GM12872 (cell line): Measurements from ENCODE around the gene INO80.

Experiments
- TF ChIP-seq, protein P1 (sequence below): IDR thresholded peaks from 3 replicates; pipeline ENCODE4 v1.5.1; 2011; ENCODE audit warnings: low read depth, mild to moderate bottlenecking, low read length, moderate library complexity; ENCODE audit not compliant: insufficient read depth

Gene INO80

DNA sequence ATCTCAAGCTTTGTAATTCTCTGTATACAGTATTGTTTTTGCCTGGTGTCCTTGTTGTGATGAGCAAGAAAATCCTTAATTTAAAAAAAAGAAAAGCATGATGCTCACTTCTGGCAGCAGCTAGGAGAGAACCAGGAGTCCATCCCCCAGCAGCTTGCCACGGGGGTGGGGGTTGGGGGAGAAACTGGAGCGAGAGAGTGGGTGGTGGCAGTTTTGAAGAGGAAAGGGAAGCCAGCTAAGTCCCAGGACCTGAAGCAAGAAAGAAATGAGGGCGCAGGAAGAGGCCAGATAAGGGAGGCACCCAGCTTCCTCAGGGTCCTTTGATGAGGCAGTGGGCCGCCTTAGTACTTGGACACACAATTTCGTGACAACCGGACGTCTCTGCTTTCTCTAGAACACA lies 139.3 kb downstream of the INO80 start:
- TF ChIP-seq, protein P1, sequence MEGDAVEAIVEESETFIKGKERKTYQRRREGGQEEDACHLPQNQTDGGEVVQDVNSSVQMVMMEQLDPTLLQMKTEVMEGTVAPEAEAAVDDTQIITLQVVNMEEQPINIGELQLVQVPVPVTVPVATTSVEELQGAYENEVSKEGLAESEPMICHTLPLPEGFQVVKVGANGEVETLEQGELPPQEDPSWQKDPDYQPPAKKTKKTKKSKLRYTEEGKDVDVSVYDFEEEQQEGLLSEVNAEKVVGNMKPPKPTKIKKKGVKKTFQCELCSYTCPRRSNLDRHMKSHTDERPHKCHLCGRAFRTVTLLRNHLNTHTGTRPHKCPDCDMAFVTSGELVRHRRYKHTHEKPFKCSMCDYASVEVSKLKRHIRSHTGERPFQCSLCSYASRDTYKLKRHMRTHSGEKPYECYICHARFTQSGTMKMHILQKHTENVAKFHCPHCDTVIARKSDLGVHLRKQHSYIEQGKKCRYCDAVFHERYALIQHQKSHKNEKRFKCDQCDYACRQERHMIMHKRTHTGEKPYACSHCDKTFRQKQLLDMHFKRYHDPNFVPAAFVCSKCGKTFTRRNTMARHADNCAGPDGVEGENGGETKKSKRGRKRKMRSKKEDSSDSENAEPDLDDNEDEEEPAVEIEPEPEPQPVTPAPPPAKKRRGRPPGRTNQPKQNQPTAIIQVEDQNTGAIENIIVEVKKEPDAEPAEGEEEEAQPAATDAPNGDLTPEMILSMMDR, result no peak

DNA sequence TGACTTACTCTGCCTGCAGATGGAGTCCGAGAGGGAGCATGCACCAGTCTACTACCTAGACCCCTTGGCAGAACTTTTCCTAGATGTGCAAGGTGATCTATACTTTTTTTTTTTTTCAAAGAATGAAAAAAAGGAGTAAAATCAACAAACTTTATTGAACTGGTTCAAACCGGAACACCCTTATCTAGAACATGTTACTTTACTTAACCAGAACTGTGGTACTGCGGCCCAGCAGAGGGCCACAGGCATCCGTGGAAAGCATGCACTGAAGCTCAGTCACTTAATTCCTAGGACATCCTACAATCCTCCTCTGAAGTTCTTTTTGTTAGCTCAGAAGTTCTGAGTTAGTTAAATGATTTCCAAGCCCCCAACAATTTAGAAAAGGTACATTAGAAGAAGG lies 141.2 kb downstream of the INO80 start:
- TF ChIP-seq, protein P1, result no peak

DNA sequence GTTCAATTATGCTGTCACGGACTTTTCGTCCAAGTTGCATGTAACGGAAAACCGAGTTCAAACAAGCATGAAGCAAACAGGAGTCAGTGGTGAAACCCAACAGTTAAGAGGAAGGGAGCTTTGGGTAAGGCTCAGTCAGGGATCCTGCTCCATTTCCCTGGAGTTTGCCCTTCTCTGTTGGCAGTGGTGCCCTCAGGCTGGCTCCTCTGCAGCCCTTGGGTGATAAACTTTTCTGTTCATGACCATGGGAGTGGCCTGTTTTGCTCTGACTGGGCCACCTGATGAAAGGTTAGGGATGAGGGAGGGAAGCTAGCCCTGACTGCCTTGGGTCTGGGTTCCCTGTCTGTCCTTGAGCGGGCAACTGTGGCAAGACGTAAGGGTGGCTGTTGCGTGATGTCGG lies 146.7 kb downstream of the INO80 start:
- TF ChIP-seq, protein P1, result no peak

DNA sequence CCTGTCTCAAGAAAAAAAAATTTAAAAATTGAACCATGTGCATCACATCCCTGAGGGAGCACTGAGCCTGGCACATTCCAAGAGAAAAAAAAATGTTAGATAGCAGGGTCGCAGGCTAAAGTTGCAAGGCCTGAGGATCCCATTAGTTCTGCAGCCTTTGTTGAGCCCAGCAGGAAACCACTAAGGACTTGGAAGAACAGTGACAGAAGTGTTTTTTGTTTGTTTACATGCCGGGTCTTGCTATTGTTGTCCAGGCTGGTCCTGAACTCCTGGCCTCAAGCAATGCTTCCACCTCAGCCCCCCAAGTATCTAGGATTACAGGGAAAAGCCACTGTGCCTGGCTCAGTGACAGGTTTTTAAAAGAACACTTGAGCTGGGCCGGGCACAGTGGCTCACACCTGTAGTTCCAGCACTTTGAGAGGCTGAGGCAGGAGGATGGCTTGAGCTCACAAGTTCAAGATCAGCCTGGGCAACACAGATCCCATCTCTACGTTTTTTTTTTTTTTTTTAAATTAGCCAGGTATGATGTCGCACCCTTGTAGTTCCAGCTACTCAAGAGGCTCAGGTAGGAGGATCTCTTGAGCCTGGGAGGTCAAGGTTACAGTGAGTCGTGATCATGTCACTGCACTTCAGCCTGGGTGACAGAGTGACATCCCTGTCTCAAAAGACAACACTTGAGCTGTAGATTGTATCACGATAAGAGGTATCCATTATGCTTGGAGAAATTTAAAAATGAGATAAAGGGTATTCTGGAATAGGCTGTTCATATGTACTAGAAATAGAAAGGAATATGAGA lies 147.6 kb downstream of the INO80 start:
- TF ChIP-seq, protein P1, result no peak

DNA sequence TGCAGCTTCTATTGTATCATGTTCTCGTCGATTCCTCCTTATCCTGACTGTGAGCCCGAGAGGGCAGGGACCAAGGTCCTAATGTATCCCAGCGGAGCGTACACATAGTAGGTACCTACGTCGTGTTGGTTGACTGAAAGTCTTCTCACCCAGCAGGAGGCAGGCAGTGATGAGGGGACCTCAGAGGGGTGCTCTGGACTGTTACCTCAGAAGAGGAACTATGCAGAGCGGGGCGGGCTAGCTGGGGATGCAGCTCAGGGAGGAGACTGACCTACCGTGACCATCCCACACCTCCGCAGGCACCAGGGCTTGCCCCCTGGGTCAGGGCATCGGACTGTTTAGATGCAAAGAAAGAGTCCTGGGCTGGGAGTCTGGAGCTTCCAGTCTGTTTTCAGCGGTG lies 151.4 kb downstream of the INO80 start:
- TF ChIP-seq, protein P1, result no peak

DNA sequence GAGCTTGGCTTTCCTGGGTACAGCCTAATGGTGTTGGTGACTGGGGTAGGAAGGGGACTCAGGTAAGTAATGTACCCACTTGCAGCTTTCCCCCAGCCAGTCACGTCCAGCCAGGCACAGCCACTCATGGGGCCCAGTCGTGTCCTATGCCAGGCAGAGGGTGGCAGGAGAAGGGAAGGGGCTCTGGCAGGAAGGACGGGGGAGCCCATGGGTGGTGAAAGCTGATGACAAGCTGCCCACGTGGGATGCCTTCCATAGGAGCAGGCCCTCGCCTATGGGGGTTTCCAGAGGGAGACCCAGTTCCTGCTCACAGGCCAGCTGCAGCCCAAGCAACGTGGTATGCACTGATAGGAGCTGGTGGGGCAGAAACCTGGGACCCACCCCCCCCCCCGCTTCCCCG lies 152.1 kb downstream of the INO80 start:
- TF ChIP-seq, protein P1, result no peak

DNA sequence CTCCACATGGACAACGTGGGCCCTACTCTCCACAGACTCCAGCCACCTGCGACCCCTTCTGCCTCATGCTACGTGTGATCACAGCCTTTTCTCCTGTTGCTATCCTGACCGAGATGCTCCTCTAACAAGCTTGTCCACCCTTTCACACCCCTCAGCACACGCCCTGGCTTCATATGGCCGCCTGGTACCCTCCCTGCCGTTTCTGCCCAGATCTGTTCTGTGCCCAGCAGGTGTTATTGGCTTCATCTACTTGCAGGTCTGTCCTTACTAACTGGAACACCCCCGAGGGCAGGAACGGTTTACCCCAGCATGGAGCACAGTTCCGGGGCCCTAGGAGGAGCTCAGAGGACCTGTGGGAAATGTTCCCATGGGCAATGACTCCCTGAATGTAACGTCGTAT lies 152.9 kb downstream of the INO80 start:
- TF ChIP-seq, protein P1, result no peak
